ENCODE data around the gene NHSL1.

Gene NHSL1

GRCh38 chr6:138494312-138494711 is 5.0 kb downstream of the NHSL1 start:
- CTCF ChIA-PET: interaction anchor here (1.3 to 1.5 kb wide), 2 partner anchors 14 to 65 kb away, joined by 6 to 10 read pairs; no protein-coding TSS in a partner anchor

DNA sequence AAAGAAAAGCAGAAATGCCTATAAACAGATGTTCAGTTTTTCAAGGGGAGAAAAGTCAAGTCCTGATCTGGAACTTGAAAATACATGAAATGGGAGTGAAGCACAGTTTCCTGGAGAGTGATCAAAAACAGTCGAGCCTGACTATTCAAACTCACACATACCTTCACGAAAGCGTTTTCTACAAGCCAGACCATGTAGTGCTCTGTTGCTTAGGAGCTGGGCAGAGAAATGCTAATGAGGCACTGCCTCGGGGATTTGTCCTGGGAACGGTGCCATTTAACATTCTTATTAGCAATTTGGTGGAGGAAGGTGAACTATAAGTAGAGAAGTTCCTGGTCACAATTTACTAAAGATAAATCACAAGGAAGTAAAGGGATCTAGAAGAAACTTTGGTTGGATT is 5.9 kb downstream of the NHSL1 start:
- no peak for DNase-seq (ENCODE audit: extremely low spot score)
- POLR2A ChIA-PET: no interaction called here
- no peak for TF ChIP-seq CTCF (IDR thresholded peaks at IDR 0.05; ENCODE audit: control extremely low read depth, extremely low read depth, low read depth, missing control alignments)
- CTCF ChIA-PET: interaction anchor here (1.3 to 1.5 kb wide), 3 partner anchors 15 to 377 kb away, joined by 3 to 10 read pairs (median 6); no protein-coding TSS in a partner anchor

More at GRCh38 chr6:138494312-138494711, 5.0 kb downstream of the NHSL1 start:
- no peak for DNase-seq (ENCODE audit: extremely low spot score)
- no peak for TF ChIP-seq CTCF (IDR thresholded peaks at IDR 0.05; ENCODE audit: control extremely low read depth, extremely low read depth, low read depth, missing control alignments)
- POLR2A ChIA-PET: no interaction called here

GRCh38 chr6:138492871-138493270 is 6.4 kb downstream of the NHSL1 start:
- TF ChIP-seq CTCF (IDR thresholded peaks at IDR 0.05; ENCODE audit: control extremely low read depth, extremely low read depth, low read depth, missing control alignments): no peak
- DNase-seq (ENCODE audit: extremely low spot score): no peak
- ChIA-PET POLR2A (no interaction called here), CTCF (interaction anchor here (1.3 kb wide), 1 partner anchor 377 kb away, joined by 3 read pairs; no protein-coding TSS in a partner anchor)

- TF ChIP-seq CTCF (IDR thresholded peaks at IDR 0.05; ENCODE audit: control extremely low read depth, extremely low read depth, low read depth, missing control alignments): no peak
- CTCF ChIA-PET: interaction anchor here (0.8 to 1.4 kb wide), 3 partner anchors 10 to 376 kb away, joined by 3 to 4 read pairs (median 3); no protein-coding TSS in a partner anchor
- POLR2A ChIA-PET: no interaction called here
- DNase-seq (ENCODE audit: extremely low spot score): no peak
Measured at GRCh38 chr6:138492113-138492512, 7.2 kb downstream of the NHSL1 start.

DNA sequence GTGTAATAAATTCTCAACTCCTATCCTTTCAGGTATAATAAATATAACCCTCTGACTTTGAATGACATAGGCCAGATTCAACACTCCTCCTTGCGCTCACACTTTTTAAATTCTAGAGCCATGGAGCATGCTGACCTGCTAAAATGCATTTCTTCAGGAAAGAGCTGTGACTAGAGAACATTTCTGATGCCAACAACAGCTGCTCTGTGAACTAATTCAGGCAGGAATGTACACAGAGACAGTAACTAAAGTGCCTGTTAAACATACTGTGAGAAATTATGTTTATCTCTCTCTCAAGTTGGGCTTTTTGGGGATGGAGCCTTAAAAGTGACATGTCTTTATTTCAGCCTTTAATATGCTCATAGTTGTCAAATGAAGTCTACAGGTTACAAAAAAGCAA is 8.3 kb downstream of the NHSL1 start:
- CTCF ChIA-PET: interaction anchor here (1.0 to 1.4 kb wide), 2 partner anchors 9 kb away, joined by 3 to 4 read pairs; no protein-coding TSS in a partner anchor
- TF ChIP-seq CTCF (IDR thresholded peaks at IDR 0.05; ENCODE audit: control extremely low read depth, extremely low read depth, low read depth, missing control alignments): no peak
- POLR2A ChIA-PET: no interaction called here
- no peak for DNase-seq (ENCODE audit: extremely low spot score)

DNA sequence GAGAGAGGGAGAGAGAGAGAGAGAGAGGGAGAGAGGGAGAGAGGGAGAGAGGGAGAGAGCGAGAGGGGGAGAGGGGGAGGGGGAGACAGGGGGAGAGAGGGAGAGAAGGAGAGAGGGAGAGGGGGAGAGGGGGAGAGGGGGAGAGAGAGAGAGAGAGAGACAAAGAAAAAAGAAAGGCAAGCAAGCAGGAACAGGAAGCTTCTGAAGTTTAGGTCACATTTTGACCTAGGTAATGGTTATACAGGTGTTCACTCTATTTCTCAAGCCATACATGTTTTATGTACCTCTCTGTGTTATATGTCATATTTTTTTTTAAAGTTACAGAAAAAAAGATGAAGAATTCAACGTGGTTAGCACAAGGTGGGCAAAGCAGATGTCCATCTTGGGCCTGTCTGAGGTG is 9.4 kb downstream of the NHSL1 start:
- no peak for TF ChIP-seq CTCF (IDR thresholded peaks at IDR 0.05; ENCODE audit: control extremely low read depth, extremely low read depth, low read depth, missing control alignments)
- no peak for DNase-seq (ENCODE audit: extremely low spot score)
- POLR2A ChIA-PET: no interaction called here
- CTCF ChIA-PET: interaction anchor here (1.4 kb wide), 1 partner anchor 20 kb away, joined by 4 read pairs; no protein-coding TSS in a partner anchor
